ENCODE data around the gene IGSF21. TPM values are rescaled to one million over a fixed set of nuclear protein-coding genes. Genes with fewer than 3 reads are reported as not detected.

The IGSF21 gene
- total and polyA plus RNA-seq, 2 donors (not counting 1 experiment from before 2014, with no cell fraction given): not detected

DNA sequence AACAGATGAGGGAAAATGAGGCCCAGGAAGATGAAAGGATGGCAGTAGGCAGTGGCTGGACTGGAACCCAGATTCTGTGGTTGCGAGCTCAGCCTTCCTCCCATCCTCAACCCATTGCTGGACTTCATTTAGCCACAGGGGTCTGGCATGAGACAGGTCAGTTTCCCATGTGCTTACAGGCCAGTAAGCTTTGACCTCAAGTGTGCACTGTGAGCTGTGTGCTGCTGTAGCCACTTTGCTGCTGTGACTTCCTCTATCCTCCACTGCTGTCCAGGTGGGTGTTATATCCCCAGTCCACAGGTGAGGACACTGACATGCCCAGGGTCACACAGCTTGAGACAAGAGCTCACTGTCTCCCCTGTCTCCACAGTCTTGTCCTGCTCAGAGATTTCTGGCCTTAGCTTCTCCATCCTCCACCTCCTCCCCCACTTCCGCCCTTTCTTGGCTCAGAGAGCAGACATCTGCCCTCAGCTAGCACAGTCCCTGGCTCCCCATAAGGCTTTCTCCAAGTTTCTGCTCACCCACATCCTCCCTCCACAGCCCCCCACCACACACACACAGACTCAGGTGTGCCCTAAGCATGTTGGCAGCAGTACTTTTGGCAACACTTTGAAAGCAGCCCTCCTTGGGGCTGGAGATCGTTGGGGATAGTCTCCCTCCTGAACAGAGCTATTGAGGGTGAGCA lies 7.3 kb downstream of the IGSF21 start:
- Histone ChIP-seq H4K20me1 (ENCODE audit: control insufficient read depth, insufficient read depth, low read length, poor library complexity, severe bottlenecking) (no peaks in the 10 kb centered on the region), H3K4me1 (ENCODE audit: control insufficient read depth in 2 of 2, insufficient read depth in 2 of 2, low read length in 2 of 2) (peaks cover 3% of the 10 kb centered on the region in 2 donors), H3K9ac (ENCODE audit: low read length) (no peak overlapping the region), H3K9me3 (ENCODE audit: control extremely low read depth in 1 of 3, control insufficient read depth in 2 of 3, insufficient read depth in 1 of 3, low read length in 2 of 3) (peaks cover 0 to 4% (median 0%) of the 10 kb centered on the region in 3 donors), H3K4me2 (replicated peaks; ENCODE audit: low read depth, low read length, poor library complexity, severe bottlenecking) (no peak overlapping the region), H2AFZ (ENCODE audit: insufficient read depth, low read depth, low read length, poor library complexity, severe bottlenecking) (no peak overlapping the region), H3K27ac (ENCODE audit: low read length in 2 of 2) (no peak overlapping the region), H3K4me3 (ENCODE audit: control extremely low read depth in 1 of 5, extremely low read depth in 1 of 5, insufficient read depth in 1 of 5, low read depth in 2 of 5, low read length in 4 of 5) (no peak overlapping the region), H3K36me3 (replicated peaks in 1 of 2; ENCODE audit: control extremely low read depth in 1 of 2, control insufficient read depth in 1 of 2, extremely low read depth in 1 of 2, insufficient read depth in 2 of 2, low read length in 1 of 2) (no peaks in the 10 kb centered on the region), H3K27me3 (replicated peaks in 1 of 4; ENCODE audit: control extremely low read depth in 1 of 4, control insufficient read depth in 3 of 4, insufficient read depth in 4 of 4, low read length in 3 of 4) (peaks cover 0 to 31% (median 8%) of the 10 kb centered on the region in 4 experiments), H3K79me2 (ENCODE audit: control insufficient read depth, insufficient read depth, low read length) (no peaks in the 10 kb centered on the region)
- TF ChIP-seq, protein P1, sequence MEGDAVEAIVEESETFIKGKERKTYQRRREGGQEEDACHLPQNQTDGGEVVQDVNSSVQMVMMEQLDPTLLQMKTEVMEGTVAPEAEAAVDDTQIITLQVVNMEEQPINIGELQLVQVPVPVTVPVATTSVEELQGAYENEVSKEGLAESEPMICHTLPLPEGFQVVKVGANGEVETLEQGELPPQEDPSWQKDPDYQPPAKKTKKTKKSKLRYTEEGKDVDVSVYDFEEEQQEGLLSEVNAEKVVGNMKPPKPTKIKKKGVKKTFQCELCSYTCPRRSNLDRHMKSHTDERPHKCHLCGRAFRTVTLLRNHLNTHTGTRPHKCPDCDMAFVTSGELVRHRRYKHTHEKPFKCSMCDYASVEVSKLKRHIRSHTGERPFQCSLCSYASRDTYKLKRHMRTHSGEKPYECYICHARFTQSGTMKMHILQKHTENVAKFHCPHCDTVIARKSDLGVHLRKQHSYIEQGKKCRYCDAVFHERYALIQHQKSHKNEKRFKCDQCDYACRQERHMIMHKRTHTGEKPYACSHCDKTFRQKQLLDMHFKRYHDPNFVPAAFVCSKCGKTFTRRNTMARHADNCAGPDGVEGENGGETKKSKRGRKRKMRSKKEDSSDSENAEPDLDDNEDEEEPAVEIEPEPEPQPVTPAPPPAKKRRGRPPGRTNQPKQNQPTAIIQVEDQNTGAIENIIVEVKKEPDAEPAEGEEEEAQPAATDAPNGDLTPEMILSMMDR (IDR thresholded peaks at IDR 0.05): no peak
- no peak for TF ChIP-seq EZH2 (IDR thresholded peaks at IDR 0.05; ENCODE audit: borderline replicate concordance, insufficient read depth, low read depth, low read length, poor library complexity, severe bottlenecking)
- WGBS (ENCODE audit: insufficient coverage): 84% methylated on average over 3 of the region's 3 CpGs
- ChIA-PET POLR2A (no interaction called here), CTCF (no interaction called here)
- H3K27ac Mint-ChIP-seq: no peak overlapping the region
- peaks cover 7% of the 10 kb centered on the region for H3K4me1 Mint-ChIP-seq
- ATAC-seq (ENCODE audit: low read depth): no peak
- no peaks in the 10 kb centered on the region for H3K9me3 Mint-ChIP-seq (ENCODE audit: insufficient read depth)
- no peak for DNase-seq
- no peak overlapping the region for H3K4me3 Mint-ChIP-seq
- H3K27me3 Mint-ChIP-seq: peaks cover 73% of the 10 kb centered on the region
- intact Hi-C loops (cut with micrococcal nuclease): no loop called here

DNA sequence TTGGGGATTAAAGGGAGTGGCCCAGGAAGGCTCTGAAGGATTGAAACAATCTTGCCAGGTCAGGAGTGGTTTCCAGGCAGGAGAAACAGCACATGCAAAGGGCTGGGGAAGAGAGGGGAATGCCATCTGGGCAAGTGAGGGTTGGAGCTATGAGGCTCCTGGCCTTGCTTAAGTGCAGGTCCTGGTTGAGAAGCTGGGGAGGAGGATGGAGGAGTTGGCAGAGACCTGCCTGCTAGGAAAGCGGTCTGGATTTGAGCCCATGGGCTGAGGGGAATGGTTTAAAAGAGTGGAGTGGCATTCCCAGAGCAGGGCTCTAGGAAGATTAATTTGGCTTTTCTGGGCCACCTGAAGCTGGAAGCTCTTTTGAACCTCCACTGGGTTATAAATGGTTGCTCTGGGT lies 9.2 kb downstream of the IGSF21 start:
- no peak overlapping the region for H3K27ac Mint-ChIP-seq
- ATAC-seq (ENCODE audit: low read depth) (no peak), DNase-seq (no peak)
- no peak overlapping the region for H3K4me2 ChIP-seq (replicated peaks; ENCODE audit: low read depth, low read length, poor library complexity, severe bottlenecking)
- no peaks in the 10 kb centered on the region for H3K36me3 ChIP-seq (replicated peaks in 1 of 2; ENCODE audit: control extremely low read depth in 1 of 2, control insufficient read depth in 1 of 2, extremely low read depth in 1 of 2, insufficient read depth in 2 of 2, low read length in 1 of 2)
- TF ChIP-seq, protein P1 (IDR thresholded peaks at IDR 0.05): no peak
- no peak for TF ChIP-seq EZH2 (IDR thresholded peaks at IDR 0.05; ENCODE audit: borderline replicate concordance, insufficient read depth, low read depth, low read length, poor library complexity, severe bottlenecking)
- H3K4me3 ChIP-seq (ENCODE audit: control extremely low read depth in 1 of 5, extremely low read depth in 1 of 5, insufficient read depth in 1 of 5, low read depth in 2 of 5, low read length in 4 of 5): no peak overlapping the region
- ChIA-PET POLR2A (no interaction called here), CTCF (interaction anchor here (1.3 kb wide), 1 partner anchor 19 kb away, joined by 3 read pairs; no protein-coding TSS in a partner anchor)
- H3K9ac ChIP-seq (ENCODE audit: low read length): no peak overlapping the region
- peaks cover 0 to 16% (median 3%) of the 10 kb centered on the region in 4 experiments for H3K27me3 ChIP-seq (replicated peaks in 1 of 4; ENCODE audit: control extremely low read depth in 1 of 4, control insufficient read depth in 3 of 4, insufficient read depth in 4 of 4, low read length in 3 of 4)
- no peaks in the 10 kb centered on the region for H3K9me3 Mint-ChIP-seq (ENCODE audit: insufficient read depth)
- H3K4me1 Mint-ChIP-seq: no peaks in the 10 kb centered on the region
- H3K4me1 ChIP-seq (ENCODE audit: control insufficient read depth in 2 of 2, insufficient read depth in 2 of 2, low read length in 2 of 2): no peaks in the 10 kb centered on the region
- H3K27ac ChIP-seq (ENCODE audit: low read length in 2 of 2): no peak overlapping the region
- H2AFZ ChIP-seq (ENCODE audit: insufficient read depth, low read depth, low read length, poor library complexity, severe bottlenecking): no peak overlapping the region
- H3K27me3 Mint-ChIP-seq: peaks cover 72% of the 10 kb centered on the region
- no peaks in the 10 kb centered on the region for H4K20me1 ChIP-seq (ENCODE audit: control insufficient read depth, insufficient read depth, low read length, poor library complexity, severe bottlenecking)
- no peaks in the 10 kb centered on the region for H3K79me2 ChIP-seq (ENCODE audit: control insufficient read depth, insufficient read depth, low read length)
- intact Hi-C loops (cut with micrococcal nuclease): no loop called here
- H3K9me3 ChIP-seq (ENCODE audit: control extremely low read depth in 1 of 3, control insufficient read depth in 2 of 3, insufficient read depth in 1 of 3, low read length in 2 of 3): no peaks in the 10 kb centered on the region
- WGBS (ENCODE audit: insufficient coverage): 100% methylated on average over 1 of the region's 1 CpG
- no peak overlapping the region for H3K4me3 Mint-ChIP-seq
